ENCODE data around the gene FOXP3.
"Not testable (repeated sequence)": the region's sequence is repeated elsewhere in the genome, so short reads cannot be mapped to it uniquely, and the experiment has no call there.

Gene FOXP3

DNA sequence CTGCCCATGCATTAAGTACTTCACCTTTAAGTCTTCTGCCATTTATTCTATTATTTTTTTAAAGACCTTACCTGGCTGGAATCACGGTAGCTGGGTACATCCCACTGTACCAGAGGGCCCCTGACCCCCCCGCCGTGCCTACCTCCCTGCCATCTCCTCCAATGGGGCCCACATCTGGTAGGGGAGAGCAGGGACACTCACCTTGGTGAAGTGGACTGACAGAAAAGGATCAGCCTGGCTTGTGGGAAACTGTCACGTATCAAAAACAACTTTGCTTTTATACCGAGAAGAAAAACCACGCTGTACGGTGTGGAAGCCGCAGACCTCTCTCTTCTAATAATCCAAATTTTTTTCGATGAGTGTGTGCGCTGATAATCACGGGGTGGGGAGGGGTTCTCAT, at the start of gene FOXP3:
Gene FOXP3 (minus strand): TSS at position 251 of the 400 bp plus-strand sequence. CDS start 6,205 bp downstream, outside the sequence.
- DNase-seq: no peak

DNA sequence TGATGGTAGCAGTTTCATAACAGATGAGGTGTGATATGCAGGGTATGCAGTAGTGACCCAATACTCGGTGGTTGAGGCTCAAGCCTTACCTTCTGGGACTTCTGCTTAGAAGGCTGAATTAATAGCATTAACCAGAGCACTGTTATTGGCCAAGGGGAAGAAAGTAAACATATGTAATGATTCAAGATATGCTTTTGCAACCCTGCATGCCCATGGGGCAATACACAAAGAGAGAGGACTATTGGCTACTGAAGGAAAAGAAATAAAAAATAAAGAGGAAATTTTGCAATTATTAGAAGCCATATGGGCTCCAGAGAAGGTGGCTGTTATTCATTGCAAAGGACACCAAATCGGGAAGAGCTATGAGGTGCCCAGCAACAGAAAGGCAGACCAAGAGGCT, 47.7 kb upstream of the FOXP3 start:
- peak; percentile 4 for DNase-seq

- no peak for DNase-seq
These were observed 45.9 kb upstream of the FOXP3 start for GRCh38 chrX:49310371-49310770.

GRCh38 chrX:49309401-49309981, 45.0 kb upstream of the FOXP3 start:
- DNase-seq: peak; percentile 8

DNA sequence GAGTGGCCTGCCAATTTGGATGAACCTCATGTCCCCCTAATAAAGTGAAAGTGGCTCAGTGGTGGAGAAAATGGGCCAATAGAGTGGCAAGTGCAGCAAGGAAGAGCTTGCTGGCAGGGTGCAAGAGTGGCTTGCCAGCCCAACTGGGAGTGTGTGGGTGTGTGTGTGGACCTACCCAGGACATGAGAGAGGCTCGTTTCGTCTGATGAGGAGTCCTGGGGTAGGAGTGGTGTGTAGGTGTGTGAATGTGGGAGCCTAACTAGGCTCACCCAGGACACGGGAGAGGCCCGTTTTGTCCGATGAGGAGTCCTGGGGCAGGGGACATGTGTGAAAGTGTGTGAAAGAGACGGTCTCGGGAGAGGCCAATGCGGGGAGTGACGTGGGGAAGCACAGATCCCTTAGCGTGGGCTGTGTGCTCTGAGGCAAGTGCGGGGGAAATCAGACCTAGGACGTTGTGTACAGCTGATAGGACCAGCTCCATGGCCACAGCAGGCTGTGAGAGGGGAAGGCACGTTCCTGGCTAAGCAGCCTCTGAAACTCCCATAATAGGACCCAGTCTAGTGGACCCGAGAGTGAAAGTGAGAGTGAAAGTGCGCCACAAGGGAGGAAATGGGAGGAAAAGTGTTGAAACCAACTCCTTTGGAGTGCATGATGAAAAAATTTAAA, 44.2 kb upstream of the FOXP3 start:
- DNase-seq: peak; percentile 30

- peak; percentile 42 for DNase-seq
These were observed 43.3 kb upstream of the FOXP3 start for GRCh38 chrX:49307775-49308174.

GRCh38 chrX:49303346-49303745, 38.8 kb upstream of the FOXP3 start, which contains the start of gene GAGE10:
TSS of gene GAGE10 (plus strand) at chrX:49303646. CDS start at chrX:49304860, 1,214 bp downstream.
- no peak for DNase-seq

DNA sequence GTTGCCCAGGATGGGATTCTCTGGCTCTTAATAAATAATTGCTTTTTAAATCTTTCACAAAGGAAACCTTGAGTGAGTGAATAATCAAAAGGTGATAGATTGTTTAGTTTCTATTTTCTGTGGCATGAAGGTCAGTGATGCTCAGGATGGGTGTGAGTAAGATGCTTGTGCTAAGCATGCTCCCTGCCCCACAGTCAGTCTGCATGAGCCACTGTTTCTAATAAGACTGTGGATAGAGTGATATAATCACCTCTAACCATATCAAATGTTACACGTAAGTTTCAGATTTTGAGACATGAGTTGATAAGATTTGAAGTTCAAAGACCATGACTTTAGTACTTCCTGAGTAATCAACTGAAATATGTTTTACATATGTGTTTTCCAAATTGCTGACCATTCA, 36.2 kb upstream of the FOXP3 start:
- DNase-seq: no peak

DNA sequence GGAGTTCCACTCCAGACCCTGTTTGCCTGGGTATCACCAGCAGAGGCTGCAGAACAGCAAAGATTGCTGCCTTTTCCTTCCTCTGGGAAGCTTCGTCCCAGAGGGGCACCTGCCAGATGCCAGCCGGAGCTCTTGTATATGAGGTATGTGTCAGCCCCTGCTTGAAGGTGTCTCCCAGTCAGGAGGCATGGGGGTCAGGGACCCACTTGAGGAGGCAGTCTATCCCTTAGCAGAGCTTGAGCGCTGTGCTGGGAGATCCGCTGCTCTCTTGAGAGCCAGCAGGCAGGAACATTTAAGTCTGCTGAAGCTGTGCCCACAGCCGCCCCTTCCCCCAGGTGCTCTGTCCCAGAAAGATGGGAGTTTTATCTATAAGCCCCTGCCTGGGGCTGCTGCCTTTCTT, 34.8 kb upstream of the FOXP3 start:
- DNase-seq: not testable (repeated sequence)

DNA sequence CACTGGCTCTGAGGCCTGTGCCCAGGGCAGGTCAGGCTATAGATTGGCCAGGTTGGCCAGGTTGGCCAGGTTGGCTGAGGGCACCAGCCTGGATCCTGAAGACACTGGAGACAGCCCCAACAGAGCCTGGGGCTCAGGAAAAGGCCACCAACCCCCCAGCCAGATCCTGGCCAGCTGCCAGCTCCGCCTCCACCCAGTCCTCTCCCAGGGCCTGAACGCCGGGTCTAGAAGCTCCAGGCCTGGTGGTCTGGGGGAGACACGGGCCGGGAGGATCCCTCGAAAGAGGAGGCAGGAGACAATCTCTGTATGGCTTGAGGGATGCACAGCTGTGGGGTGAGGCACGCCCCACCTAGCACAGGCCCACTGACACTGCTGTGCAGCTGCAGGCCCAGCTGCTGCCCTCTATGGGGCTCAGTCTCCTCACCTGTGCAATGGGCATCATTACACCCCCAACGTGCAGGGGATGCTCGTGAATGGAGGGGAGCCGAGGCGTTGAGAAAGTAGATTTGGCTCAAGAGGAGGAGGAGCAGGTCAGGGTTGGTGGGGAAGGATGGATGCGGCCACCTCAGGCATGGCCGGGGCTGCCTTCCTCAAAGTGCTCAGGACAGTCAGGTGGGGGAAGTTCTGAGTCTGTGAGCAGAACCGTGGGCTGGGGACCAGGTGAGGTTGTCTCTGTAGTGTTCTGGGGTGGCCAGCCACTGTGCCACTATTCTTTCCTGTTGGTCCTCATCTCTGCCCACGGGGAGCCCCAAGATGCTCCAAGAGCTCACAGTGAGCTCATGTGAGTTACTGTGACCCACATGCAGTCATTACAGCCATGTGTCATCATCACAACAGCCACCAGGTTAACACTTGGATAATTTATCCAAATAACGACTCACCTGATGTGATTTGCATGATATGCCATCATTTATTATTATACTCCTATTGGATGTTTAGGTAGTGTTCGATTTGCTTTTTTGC, 28.2 kb upstream of the FOXP3 start:
- no peak for DNase-seq

DNA sequence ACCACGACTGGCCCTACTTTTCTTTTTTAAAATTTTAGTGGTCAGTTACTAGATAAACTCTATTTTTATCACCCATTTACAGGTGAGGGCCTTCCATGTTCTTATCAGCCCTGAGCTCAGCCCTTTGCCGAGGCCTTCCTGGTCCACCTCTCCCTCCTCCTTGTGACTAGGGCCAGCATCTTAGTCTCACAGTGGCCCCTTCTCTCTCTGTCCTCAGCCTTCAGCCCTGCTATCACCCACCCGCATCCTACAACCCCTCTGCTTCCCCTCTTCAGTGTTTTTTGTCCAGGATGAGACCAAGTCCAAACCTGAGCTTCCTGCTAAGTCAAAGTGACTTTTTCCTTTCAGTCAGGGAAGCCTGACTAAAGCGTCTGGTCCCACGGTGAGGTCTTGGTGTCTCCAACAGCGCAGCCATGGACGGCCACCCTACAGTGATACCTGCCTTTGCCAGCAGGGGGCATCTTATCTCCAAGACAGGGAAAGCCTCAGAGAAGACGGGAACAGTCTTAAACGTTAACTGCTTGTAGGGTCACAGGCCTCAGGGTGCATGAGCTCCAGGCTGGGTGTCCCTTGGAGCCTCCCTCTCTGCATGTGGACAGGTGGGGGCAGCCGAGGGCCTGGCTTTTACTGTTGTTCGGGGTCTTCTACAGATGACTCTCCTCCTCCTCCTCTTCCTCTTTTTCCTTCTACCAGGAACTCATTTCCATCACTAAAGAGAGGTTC, 27.3 kb upstream of the FOXP3 start:
- peak; percentile 80 for DNase-seq

DNA sequence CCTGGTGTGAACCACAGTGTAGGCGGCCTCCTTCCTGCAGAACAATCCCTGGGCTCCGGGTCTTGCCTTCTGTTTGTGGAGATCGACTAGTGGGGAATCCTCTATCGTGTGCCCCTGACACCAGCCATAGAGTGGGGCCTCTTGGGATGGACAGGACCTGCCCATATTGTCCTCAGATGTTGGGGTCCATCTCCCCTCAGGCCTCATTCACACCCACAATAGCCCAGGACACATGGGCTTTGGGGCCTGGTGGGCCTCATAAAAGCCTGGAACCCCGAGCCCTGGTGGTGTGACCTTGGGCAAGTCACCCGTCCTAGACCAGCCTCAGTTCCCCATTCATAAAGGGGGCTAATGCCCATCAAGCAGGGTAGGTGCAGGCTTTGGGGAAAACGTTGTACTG, 25.7 kb upstream of the FOXP3 start:
- no peak for DNase-seq

DNA sequence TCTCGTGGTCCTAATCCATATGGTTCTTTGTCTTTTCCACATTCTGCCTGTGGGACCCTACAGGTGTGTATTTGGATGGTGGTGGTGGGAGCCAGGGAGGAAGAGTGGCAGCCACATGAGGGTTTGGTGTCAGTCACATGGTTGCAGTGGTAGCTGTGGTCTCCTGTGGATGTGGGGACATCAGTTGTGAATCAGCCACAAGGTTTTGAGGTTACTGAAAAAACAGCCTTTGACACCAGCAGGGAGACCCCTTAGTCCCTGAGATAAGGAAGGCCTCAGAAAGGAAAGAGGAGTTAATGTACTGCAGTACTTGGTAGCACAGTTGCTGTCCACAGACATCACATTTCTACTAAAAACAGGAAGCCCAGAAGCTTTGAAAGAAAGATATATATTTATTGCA, 23.2 kb upstream of the FOXP3 start:
- peak; percentile 21 for DNase-seq

DNA sequence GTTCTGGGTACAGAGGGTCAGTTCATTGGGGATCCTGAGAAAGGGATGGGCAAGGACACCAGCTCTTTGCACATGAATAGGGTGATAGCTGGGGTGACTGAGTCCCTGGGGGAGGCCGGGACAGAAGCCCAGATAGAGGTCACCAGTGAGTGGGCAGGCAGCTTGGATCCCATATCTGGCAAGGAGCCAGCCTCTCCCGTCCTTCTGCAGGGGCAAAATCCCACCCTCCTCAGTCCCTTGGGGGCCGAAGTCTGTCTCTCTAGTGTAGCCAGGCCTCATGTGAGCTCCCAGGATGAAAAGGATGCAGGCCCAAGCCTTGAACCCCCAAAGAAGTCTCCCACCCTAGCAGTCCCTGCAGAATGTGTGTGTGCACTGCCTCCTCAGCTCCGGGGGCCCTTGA, 22.1 kb upstream of the FOXP3 start:
- DNase-seq: no peak

GRCh38 chrX:49286136-49286535, 21.6 kb upstream of the FOXP3 start:
- DNase-seq: no peak

GRCh38 chrX:49284212-49284611, 19.7 kb upstream of the FOXP3 start:
- DNase-seq: no peak

- no peak for DNase-seq
These were observed 18.1 kb upstream of the FOXP3 start for GRCh38 chrX:49282647-49283011.

DNA sequence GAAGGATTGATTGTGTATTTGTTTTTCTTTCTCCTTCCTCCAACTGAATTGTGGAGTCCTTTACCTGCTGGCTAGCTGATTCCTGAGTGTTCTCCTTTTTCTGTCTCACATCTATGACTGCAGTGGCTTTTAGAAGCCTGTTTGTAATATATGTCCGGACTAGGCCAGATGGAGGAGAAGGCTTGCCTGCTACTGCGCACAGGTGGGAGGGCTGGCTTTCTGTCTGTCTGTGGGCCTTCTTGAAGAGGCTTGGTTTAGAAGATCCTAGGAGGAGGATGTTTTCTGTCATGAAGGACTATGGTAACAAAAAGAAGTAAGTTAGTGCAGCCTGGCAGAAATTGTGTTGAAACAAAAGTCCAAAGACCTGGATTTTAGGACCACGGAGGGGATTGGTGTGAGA, 13.6 kb upstream of the FOXP3 start:
- DNase-seq: no peak

DNA sequence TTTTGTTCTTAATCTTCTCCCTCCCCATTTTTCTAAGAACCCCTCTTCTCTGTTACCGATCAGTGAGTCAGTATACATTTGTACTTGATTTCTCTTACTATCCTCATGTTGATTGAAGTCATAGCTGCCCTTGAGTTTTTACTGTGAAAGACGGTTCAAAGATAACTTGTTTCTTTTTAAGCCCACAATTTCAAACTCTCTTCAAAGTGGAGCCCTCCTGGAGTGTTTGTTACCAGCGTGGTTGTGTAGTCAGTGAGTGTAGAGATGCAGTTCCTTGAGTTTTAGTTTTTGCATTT, 13.0 kb upstream of the FOXP3 start:
- DNase-seq: no peak

- DNase-seq: no peak
These were observed 12.4 kb upstream of the FOXP3 start for GRCh38 chrX:49276671-49277534.

GRCh38 chrX:49276207-49276606, 11.7 kb upstream of the FOXP3 start:
- no peak for DNase-seq

GRCh38 chrX:49273181-49273727, 8.7 kb upstream of the FOXP3 start:
- peak; percentile 73 for DNase-seq

Measured in hematopoietic multipotent progenitor cell treated with erythropoietin and hydrocortisone succinate and interleukin-3 and kit ligand, for 6 days (in vitro differentiated cells).